Mammary epithelial cell (primary cell): ENCODE results near the gene CKB.

ENCODE experiments used
- CTCF ChIP-seq, 2 donors: IDR thresholded peaks in 1 of 2; conservative IDR thresholded peaks in 1 of 2; 2 replicates each; pipeline ENCODE4 v1.5.1; 2011 to 2012; ENCODE audit warnings: inconsistent platforms in 2 of 2, low read length in 2 of 2, mild to moderate bottlenecking in 2 of 2, control low read depth in 1 of 2, low read depth in 1 of 2; ENCODE audit not compliant: insufficient read depth in 1 of 2; ENCODE audit errors: extremely low read depth in 1 of 2
- EZH2 ChIP-seq: IDR thresholded peaks from 2 replicates; pipeline ENCODE4 v1.6.1; 2012; ENCODE audit warnings: low read length, inconsistent platforms, borderline replicate concordance

GRCh38 chr14:103555559-103556337 is 33.1 kb upstream of the CKB start:
- TF ChIP-seq CTCF (conservative IDR thresholded peaks at IDR 0.05 in 1 of 2, IDR thresholded peaks at IDR 0.05 in 1 of 2; ENCODE audit: extremely low read depth in 1 of 2, insufficient read depth in 1 of 2, low read depth in 1 of 2, low read length in 2 of 2) = no peak
- no peak for TF ChIP-seq EZH2
